Smooth muscle cell (in vitro differentiated cells): ENCODE results near the gene HPSE. TPM values are rescaled to one million over a fixed set of nuclear protein-coding genes. Genes with fewer than 3 reads are reported as not detected.

Experiments used
- DNase-seq: peaks from one replicate; lab custom pipeline; 2025; ENCODE audit not compliant: unreplicated experiment; lab: John Stamatoyannopoulos, UW
- H2AFZ ChIP-seq: fragments of 200-600 bp; sonication (generic); 2 replicates; pipeline ENCODE4 v1.6.0; 2016; ENCODE audit warnings: antibody characterized with exemption, low read depth, mild to moderate bottlenecking
- H3F3A ChIP-seq: fragments of 200-600 bp; sonication (generic); 2 replicates; pipeline ENCODE4 v1.6.0; 2017; ENCODE audit warnings: antibody characterized with exemption, low read depth
- H3K27ac ChIP-seq: fragments of 200-600 bp; sonication (generic); 2 replicates; pipeline ENCODE4 v1.5.1; 2016; ENCODE audit warnings: low read depth, mild to moderate bottlenecking
- H3K27me3 ChIP-seq: fragments of 200-600 bp; sonication (generic); 2 replicates; pipeline ENCODE4 v1.6.1; 2016; ENCODE audit warnings: low read depth, mild to moderate bottlenecking
- H3K36me3 ChIP-seq: fragments of 200-600 bp; sonication (generic); 2 replicates; pipeline ENCODE4 v1.5.1; 2016; ENCODE audit warnings: low read depth
- H3K4me1 ChIP-seq: fragments of 200-600 bp; sonication (generic); 2 replicates; pipeline ENCODE4 v1.5.1; 2016; ENCODE audit warnings: low read depth
- H3K4me2 ChIP-seq: fragments of 200-600 bp; sonication (generic); 2 replicates; pipeline ENCODE4 v1.6.0; 2016; ENCODE audit warnings: mild to moderate bottlenecking
- H3K4me3 ChIP-seq: fragments of 200-600 bp; sonication (generic); 2 replicates; pipeline ENCODE4 v1.5.1; 2016; ENCODE audit warnings: mild to moderate bottlenecking
- H3K79me2 ChIP-seq: fragments of 200-600 bp; sonication (generic); 2 replicates; pipeline ENCODE4 v1.6.0; 2016; ENCODE audit warnings: low read depth, mild to moderate bottlenecking
- H3K9ac ChIP-seq: fragments of 200-600 bp; sonication (generic); 2 replicates; pipeline ENCODE4 v1.6.0; 2016; ENCODE audit warnings: low read depth
- H3K9me3 ChIP-seq: fragments of 200-600 bp; sonication (generic); replicated peaks from 2 replicates; pipeline ENCODE4 v1.5.1; 2016; ENCODE audit warnings: low read depth
- H4K20me1 ChIP-seq: fragments of 200-600 bp; sonication (generic); 2 replicates; pipeline ENCODE4 v1.6.0; 2016; ENCODE audit warnings: low read depth
- WGBS: methylation state at CpG from one replicate; pipeline ENCODE4 v1.1.7; 2016; ENCODE audit warnings: low lambda C conversion rate; 5-methylcytosine and 5-hydroxymethylcytosine counted together
- polyA plus RNA-seq: library from polyadenylated mRNA; unstranded; fragments of >200 nt; fragmentation: Nextera tagmentation; extraction: Ambion mirVana; gene quantifications from 2 replicates; pipeline ENCODE4 v1.2.1, GENCODE V29; 2016
- total RNA-seq: library from RNA; depleted of rRNA; stranded (reverse); fragments of >200 nt; gene quantifications from 2 replicates; pipeline ENCODE4 v1.2.3, GENCODE V29; 2014
- TF ChIP-seq, protein P1 (sequence below): fragments of 200-600 bp; sonication (generic); IDR thresholded peaks from 2 replicates; pipeline ENCODE4 v1.5.1; 2017; ENCODE audit warnings: borderline replicate concordance, mild to moderate bottlenecking, antibody characterized with exemption; ENCODE audit not compliant: insufficient read depth, poor library complexity, severe bottlenecking

The HPSE gene
- total and polyA plus RNA-seq, 2 experiments from 2014 or later, result 0.50 to 1.3 TPM

DNA sequence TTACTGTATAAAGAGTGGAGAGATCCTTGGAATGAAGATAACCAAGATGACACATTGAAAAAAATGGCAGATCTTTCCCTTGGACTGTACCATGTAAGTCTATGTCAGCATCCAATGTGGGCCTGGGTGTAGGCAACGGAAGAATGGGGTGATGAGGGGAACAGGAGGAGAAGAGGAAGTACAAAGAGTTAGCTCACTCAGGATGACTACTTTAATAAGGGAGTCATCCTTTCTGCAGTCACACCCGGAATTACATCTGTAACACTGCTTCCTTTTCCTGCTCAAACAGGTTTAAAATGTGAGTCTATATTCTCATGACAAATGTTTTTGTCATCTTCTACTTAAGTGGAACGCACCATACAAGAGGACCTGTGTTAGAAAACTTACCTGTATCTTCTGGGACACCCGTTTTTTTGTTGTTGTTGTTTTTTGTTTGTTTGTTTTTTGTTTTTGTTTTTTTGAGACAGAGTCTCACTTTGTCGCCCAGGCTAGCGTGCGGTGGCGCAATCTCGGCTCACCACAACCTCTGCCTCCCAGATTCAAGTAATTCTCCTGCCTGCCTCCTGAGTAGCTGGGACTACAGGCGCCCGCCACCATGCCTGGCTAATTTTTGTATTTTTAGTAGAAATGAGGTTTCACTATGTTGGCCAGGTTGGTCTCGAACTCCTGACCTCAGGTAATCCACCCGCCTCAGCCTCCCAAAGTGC lies 18.0 kb downstream of the HPSE start:
- WGBS, result 86% methylated on average over 13 of the region's 13 CpGs
- DNase-seq, result no peak
- Histone ChIP-seq H3K9me3 (no peaks in the 10 kb centered on the region), H3F3A (no peaks in the 10 kb centered on the region), H3K9ac (no peak overlapping the region), H2AFZ (no peak overlapping the region), H3K27me3 (no peaks in the 10 kb centered on the region), H3K4me2 (no peak overlapping the region), H3K4me1 (no peaks in the 10 kb centered on the region), H3K4me3 (no peak overlapping the region), H3K79me2 (no peaks in the 10 kb centered on the region), H3K36me3 (no peaks in the 10 kb centered on the region), H4K20me1 (no peaks in the 10 kb centered on the region), H3K27ac (no peak overlapping the region)
- TF ChIP-seq, protein P1, sequence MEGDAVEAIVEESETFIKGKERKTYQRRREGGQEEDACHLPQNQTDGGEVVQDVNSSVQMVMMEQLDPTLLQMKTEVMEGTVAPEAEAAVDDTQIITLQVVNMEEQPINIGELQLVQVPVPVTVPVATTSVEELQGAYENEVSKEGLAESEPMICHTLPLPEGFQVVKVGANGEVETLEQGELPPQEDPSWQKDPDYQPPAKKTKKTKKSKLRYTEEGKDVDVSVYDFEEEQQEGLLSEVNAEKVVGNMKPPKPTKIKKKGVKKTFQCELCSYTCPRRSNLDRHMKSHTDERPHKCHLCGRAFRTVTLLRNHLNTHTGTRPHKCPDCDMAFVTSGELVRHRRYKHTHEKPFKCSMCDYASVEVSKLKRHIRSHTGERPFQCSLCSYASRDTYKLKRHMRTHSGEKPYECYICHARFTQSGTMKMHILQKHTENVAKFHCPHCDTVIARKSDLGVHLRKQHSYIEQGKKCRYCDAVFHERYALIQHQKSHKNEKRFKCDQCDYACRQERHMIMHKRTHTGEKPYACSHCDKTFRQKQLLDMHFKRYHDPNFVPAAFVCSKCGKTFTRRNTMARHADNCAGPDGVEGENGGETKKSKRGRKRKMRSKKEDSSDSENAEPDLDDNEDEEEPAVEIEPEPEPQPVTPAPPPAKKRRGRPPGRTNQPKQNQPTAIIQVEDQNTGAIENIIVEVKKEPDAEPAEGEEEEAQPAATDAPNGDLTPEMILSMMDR, result no peak

DNA sequence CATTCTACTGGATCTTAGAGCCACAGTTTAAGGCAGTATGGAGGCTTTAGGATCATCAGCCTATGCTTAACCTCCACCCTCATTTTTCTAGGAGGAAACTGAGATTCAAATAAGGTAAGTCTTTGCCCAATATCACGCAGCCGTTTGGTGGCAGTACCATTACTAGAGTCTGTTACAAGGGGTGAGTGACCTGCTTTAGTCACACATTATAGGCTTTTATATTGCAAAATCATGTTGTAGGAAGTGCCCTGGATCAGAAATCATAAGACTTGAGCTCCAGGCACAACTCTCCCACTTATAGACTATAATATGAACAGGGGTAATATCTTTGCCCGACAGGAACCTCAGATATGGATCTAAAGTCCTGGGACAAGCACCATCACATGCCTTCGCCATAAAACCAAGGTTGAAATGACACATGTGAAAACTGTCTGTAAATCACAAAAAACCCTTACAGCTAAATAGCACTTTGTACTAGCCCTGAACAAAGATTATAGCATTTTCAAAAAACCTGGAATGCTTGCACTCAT lies 19.2 kb downstream of the HPSE start:
- Histone ChIP-seq H3K27me3 (no peaks in the 10 kb centered on the region), H4K20me1 (no peaks in the 10 kb centered on the region), H3K79me2 (no peaks in the 10 kb centered on the region), H3K4me1 (no peaks in the 10 kb centered on the region), H3K36me3 (no peaks in the 10 kb centered on the region), H3F3A (no peaks in the 10 kb centered on the region), H3K4me2 (no peak overlapping the region), H3K27ac (no peak overlapping the region), H3K9me3 (no peaks in the 10 kb centered on the region), H3K9ac (no peak overlapping the region), H3K4me3 (no peak overlapping the region), H2AFZ (no peak overlapping the region)
- DNase-seq, result no peak
- 91% methylated on average over 4 of the region's 4 CpGs for WGBS
- TF ChIP-seq, protein P1, result no peak

DNA sequence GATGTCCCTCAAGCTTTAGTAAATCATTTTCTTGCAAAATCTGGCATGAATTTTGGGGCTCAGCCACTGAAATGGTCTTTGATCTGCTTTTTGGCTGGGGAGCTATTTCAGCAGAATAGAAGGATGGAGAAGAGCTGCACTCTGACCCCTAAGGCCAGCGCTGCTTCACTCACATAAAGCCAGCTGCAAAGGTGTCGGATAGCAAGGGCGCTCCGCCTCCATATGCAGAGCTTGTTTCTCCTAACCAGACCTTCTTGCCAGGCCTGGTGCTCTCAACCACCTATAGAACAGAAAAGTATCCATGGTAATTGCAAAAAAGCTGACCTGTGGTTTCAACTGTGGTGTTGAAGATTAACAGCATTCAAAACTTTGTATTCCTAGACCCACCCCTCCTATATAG lies 26.0 kb downstream of the HPSE start:
- Histone ChIP-seq H3F3A (no peaks in the 10 kb centered on the region), H3K4me1 (peaks cover 7% of the 10 kb centered on the region), H3K27ac (no peak overlapping the region), H3K4me2 (no peak overlapping the region), H3K4me3 (no peak overlapping the region), H3K9me3 (no peaks in the 10 kb centered on the region), H2AFZ (no peak overlapping the region), H4K20me1 (no peaks in the 10 kb centered on the region), H3K27me3 (no peaks in the 10 kb centered on the region), H3K36me3 (no peaks in the 10 kb centered on the region), H3K79me2 (no peaks in the 10 kb centered on the region), H3K9ac (no peak overlapping the region)
- TF ChIP-seq, protein P1, result no peak
- 65% methylated on average over 4 of the region's 4 CpGs for WGBS
- no peak for DNase-seq

DNA sequence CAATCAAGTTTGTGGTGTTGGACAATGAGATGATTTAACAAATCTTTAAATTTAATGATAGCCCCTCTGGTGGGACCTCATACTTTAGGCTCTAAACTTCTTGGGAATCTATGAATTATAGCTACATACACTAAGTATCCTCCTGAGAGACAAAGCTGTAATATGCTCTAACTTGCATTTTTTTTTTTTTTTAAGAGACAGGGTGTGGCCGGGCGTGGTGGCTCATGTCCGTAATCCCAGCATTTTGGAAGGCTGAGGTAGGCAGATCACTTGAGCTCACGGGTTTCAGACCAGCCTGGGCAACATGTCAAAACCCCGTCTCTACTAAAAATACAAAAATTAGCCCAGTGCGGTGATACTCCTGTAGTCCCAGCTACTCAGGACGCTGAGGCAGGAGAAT lies 26.7 kb downstream of the HPSE start:
- H3K27ac ChIP-seq, result no peak overlapping the region
- no peaks in the 10 kb centered on the region for H4K20me1 ChIP-seq
- no peak overlapping the region for H3K4me3 ChIP-seq
- no peaks in the 10 kb centered on the region for H3K36me3 ChIP-seq
- H3K9ac ChIP-seq, result no peak overlapping the region
- TF ChIP-seq, protein P1, result no peak
- peaks cover 7% of the 10 kb centered on the region for H3K4me1 ChIP-seq
- no peaks in the 10 kb centered on the region for H3K9me3 ChIP-seq
- no peaks in the 10 kb centered on the region for H3K27me3 ChIP-seq
- H2AFZ ChIP-seq, result no peak overlapping the region
- no peak for DNase-seq
- no peaks in the 10 kb centered on the region for H3F3A ChIP-seq
- 81% methylated on average over 7 of the region's 7 CpGs for WGBS
- H3K4me2 ChIP-seq, result no peak overlapping the region
- no peaks in the 10 kb centered on the region for H3K79me2 ChIP-seq
